ENCODE data around the gene TTYH3. TPM values are rescaled to one million over a fixed set of nuclear protein-coding genes. Genes with fewer than 3 reads are reported as not detected.

Gene TTYH3
- total and polyA plus RNA-seq, 2 donors = 4.4 to 20.4 TPM

DNA sequence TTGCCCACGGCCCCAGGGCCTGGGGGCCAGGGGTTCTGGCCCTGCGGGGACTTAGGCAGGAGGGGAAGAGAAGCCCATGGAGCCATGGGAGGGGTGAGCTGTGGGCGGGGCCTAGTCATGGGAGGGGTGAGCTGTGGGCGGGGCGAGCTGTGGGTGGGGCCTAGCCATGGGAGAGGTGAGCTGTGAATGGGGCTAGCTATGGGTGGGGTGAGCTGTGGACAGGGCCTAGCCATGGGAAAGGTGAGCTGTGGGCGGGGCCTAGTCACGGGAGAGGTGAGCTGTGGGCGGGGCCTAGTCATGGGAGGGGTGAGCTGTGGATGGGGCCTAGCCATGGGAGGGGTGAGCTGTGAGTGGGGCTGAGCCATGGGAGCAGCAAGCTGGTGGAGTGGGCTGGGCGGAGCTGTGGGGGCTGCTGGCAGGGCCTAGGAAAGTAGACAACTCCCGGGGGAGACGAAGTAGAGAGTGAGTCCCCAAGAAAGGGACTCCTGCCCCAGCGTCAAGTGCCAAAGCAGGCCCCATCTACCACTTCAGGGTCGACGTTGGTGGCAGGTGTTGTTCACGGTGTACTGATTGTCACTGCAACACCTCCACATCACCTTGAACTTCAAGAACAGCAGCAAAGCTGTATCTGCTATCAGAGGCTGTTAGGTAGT, 19.2 kb upstream of the TTYH3 start:
- no peaks in the 10 kb centered on the region for H3K36me3 ChIP-seq (ENCODE audit: control insufficient read depth in 2 of 2, insufficient read depth in 2 of 2, low read length in 1 of 2)
- 96% methylated on average over 13 of the region's 15 CpGs for WGBS
- no peak overlapping the region for H3K4me3 ChIP-seq (ENCODE audit: low read length in 2 of 2)
- H3K4me1 ChIP-seq (ENCODE audit: control insufficient read depth in 2 of 2, insufficient read depth in 2 of 2, low read length in 2 of 2) = peaks cover 0 to 36% of the 10 kb centered on the region in 2 donors
- H3K27me3 ChIP-seq (ENCODE audit: control insufficient read depth in 2 of 2, insufficient read depth in 1 of 2, low read length in 1 of 2) = no peaks in the 10 kb centered on the region
- no peak overlapping the region for H3K27ac ChIP-seq (ENCODE audit: low read depth in 1 of 2, low read length in 1 of 2)
- H3K9me3 ChIP-seq (ENCODE audit: control insufficient read depth in 2 of 2, insufficient read depth in 1 of 2, low read length in 1 of 2) = no peaks in the 10 kb centered on the region
- DNase-seq (ENCODE audit: low read depth in 6 of 9, low spot score in 9 of 9) = no peak

DNA sequence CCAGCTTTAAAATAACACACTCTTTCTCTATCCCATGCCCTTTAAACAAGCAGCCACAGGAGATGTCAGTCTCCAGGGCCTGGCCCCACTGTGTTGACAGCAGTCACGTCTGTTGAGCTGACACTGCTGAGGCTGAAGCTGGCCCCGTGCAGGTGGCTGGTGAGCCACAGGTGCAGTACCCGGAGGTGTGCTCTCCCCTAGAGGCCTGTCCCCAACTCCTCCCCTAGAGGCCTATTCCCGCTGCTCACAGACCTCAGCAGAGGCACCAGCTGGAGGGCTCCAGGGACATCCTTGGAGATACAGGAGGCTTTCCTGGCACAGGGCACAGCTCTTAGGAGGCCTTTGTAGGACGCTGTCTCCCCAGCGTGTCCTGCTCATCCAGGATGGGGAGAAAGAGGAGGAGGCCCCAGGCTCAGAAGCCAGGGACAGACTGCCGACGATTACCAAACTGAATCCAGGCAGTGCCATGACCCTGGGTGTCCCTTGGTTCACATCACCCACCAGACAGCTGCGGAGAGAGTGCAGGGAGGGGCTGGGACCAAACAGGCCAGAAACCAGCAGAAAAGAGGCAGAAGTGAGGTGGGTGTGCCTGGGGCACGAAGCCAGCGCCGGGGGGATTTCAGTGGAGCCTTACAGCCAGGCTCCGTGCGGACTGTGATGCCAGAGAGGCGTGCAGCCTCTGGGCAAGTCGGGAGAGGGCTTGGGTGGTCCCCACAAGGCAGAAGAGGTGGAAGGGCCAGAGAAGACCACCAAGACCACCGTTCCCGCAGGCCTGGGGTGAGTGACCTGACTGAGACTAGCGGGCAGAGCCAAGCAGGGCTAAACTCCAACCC, 18.5 kb upstream of the TTYH3 start:
- WGBS = 93% methylated on average over 19 of the region's 19 CpGs
- no peak overlapping the region for H3K27ac ChIP-seq (ENCODE audit: low read depth in 1 of 2, low read length in 1 of 2)

DNA sequence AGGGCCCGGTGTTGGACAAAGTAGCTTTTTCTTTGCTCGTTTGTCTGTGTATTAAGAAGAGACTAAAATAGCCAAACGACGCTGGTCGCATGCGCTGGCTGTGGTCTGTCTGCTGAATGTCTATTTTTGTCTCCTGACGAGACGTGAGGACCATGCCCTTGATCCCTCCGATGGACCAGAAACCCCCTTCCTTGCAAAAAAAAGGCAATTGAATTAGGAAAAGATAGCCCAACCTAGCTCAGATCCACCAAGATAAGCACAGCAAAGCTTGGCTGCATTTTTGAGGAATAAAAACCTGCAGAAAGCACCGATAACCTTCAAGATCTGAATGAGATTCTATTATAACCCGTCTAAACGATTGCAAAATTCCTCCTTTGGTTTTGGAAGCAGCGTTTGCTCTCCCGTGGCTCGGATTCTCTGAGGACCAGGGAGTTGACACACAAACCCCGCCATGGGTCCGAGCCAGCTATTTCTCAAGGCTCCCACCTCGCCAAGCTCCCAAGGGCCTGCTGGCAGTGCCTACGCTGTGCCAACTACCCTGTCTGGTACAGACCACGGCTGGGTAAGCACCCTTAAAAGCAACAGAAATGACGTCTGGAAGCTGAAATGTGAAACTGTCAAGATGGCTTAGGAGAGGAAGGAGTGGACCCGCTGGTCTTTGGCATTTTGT, 17.7 kb upstream of the TTYH3 start:
- no peak for DNase-seq (ENCODE audit: low read depth in 6 of 9, low spot score in 9 of 9)
- Histone ChIP-seq H3K27me3 (ENCODE audit: control insufficient read depth in 2 of 2, insufficient read depth in 1 of 2, low read length in 1 of 2) (no peaks in the 10 kb centered on the region), H3K36me3 (ENCODE audit: control insufficient read depth in 2 of 2, insufficient read depth in 2 of 2, low read length in 1 of 2) (no peaks in the 10 kb centered on the region), H3K9me3 (ENCODE audit: control insufficient read depth in 2 of 2, insufficient read depth in 1 of 2, low read length in 1 of 2) (no peaks in the 10 kb centered on the region), H3K27ac (ENCODE audit: low read depth in 1 of 2, low read length in 1 of 2) (no peak overlapping the region), H3K4me3 (ENCODE audit: low read length in 2 of 2) (no peak overlapping the region), H3K4me1 (ENCODE audit: control insufficient read depth in 2 of 2, insufficient read depth in 2 of 2, low read length in 2 of 2) (peaks cover 0 to 26% of the 10 kb centered on the region in 2 donors)
- WGBS = 89% methylated on average over 22 of the region's 22 CpGs

More for the DNA sequence above, 18.5 kb upstream of the TTYH3 start:
- H3K36me3 ChIP-seq (ENCODE audit: control insufficient read depth in 2 of 2, insufficient read depth in 2 of 2, low read length in 1 of 2) = no peaks in the 10 kb centered on the region
- H3K4me3 ChIP-seq (ENCODE audit: low read length in 2 of 2) = no peak overlapping the region
- no peak for DNase-seq (ENCODE audit: low read depth in 6 of 9, low spot score in 9 of 9)
- H3K9me3 ChIP-seq (ENCODE audit: control insufficient read depth in 2 of 2, insufficient read depth in 1 of 2, low read length in 1 of 2) = no peaks in the 10 kb centered on the region
- H3K4me1 ChIP-seq (ENCODE audit: control insufficient read depth in 2 of 2, insufficient read depth in 2 of 2, low read length in 2 of 2) = peaks cover 0 to 33% of the 10 kb centered on the region in 2 donors
- no peaks in the 10 kb centered on the region for H3K27me3 ChIP-seq (ENCODE audit: control insufficient read depth in 2 of 2, insufficient read depth in 1 of 2, low read length in 1 of 2)

DNA sequence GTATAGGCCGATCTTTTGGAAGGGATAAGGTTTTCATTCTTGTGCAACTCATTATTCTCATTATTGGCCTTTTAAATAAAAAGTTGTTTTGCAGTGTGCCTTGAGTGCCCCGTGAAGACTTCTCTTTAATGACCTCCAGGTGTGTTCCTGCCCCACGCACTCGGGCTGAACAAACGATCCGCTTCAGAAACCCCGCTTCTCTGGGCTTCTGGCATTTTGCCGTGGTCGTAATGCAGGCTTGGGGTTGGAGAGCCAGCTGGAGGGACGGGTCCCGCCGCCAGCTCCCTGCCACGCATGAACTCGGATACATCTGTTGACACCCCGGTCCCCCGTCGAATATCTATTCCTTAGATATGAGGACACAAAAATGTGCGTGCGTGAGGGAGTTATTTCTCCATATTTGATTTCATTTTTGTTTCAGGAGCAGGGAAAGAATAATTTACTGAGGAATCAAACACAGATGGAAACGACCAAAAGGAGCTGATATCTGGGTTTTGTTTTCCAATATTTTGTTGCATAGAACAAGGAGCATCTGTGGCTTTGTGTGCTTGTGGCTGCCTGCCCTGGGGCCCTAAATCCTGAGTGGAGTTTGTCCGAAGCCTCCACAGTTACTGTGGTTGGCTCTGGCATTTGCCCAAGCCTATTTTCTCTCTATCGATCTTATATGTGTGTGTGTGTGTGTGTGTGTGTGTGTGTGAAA, 17.0 kb upstream of the TTYH3 start:
- no peak for DNase-seq (ENCODE audit: low read depth in 6 of 9, low spot score in 9 of 9)

DNA sequence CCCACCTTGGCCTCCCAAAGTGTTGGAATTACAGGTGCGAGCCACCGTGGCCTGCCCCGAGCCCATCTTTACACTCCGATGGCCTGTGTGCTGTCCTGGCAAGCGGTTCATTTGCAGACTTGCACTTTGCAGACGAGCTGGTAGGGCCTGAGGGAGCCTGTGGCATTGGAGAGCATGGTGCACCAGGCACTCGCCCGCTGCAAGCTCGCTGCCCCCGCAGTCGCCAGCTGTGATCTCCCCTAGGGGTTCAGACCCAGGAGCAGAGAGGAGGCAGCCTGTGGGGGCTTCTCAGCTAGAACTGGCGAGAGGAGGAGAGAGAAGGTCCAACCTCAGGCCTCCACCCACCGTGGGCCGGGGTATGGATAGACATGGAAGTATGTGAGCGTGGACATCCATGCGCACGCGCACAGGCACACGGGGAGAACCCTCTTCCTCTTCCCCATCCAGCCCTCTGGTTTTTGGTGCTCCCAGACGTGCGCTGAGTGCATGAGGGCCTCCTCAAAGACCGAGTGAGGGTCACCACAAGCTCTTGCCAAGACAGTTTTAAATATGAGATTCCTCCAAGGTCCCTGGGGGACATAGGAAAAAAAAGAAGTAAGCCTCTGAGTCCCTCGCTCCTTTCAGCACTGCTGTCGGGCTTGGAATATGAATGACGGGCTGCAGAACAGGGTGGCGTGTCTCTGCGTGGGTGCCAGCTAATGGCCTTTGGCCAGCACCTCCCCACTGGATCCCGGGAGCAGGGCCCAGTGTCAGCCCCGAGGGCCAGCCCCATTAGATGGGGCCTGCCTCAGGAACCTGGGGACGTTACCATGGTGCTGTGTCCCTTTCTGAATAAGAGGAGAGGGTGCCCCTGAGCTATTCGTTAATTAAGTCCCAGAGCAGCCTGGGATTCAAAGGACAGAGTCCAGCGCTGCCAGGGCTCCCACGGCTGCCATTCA, 15.1 kb upstream of the TTYH3 start:
- H3K27ac ChIP-seq (ENCODE audit: low read depth in 1 of 2, low read length in 1 of 2) = no peak overlapping the region
- H3K4me3 ChIP-seq (ENCODE audit: low read length in 2 of 2) = no peak overlapping the region
- no peaks in the 10 kb centered on the region for H3K27me3 ChIP-seq (ENCODE audit: control insufficient read depth in 2 of 2, insufficient read depth in 1 of 2, low read length in 1 of 2)
- no peaks in the 10 kb centered on the region for H3K9me3 ChIP-seq (ENCODE audit: control insufficient read depth in 2 of 2, insufficient read depth in 1 of 2, low read length in 1 of 2)
- 97% methylated on average over 33 of the region's 33 CpGs for WGBS
- H3K36me3 ChIP-seq (ENCODE audit: control insufficient read depth in 2 of 2, insufficient read depth in 2 of 2, low read length in 1 of 2) = no peaks in the 10 kb centered on the region
- peaks cover 0 to 23% of the 10 kb centered on the region in 2 donors for H3K4me1 ChIP-seq (ENCODE audit: control insufficient read depth in 2 of 2, insufficient read depth in 2 of 2, low read length in 2 of 2)
- DNase-seq (ENCODE audit: low read depth in 6 of 9, low spot score in 9 of 9) = no peak

More for the DNA sequence above, 17.0 kb upstream of the TTYH3 start:
- H3K27ac ChIP-seq (ENCODE audit: low read depth in 1 of 2, low read length in 1 of 2) = no peak overlapping the region
- H3K9me3 ChIP-seq (ENCODE audit: control insufficient read depth in 2 of 2, insufficient read depth in 1 of 2, low read length in 1 of 2) = no peaks in the 10 kb centered on the region
- 92% methylated on average over 22 of the region's 22 CpGs for WGBS
- H3K4me1 ChIP-seq (ENCODE audit: control insufficient read depth in 2 of 2, insufficient read depth in 2 of 2, low read length in 2 of 2) = peaks cover 0 to 22% of the 10 kb centered on the region in 2 donors
- H3K4me3 ChIP-seq (ENCODE audit: low read length in 2 of 2) = no peak overlapping the region
- no peaks in the 10 kb centered on the region for H3K36me3 ChIP-seq (ENCODE audit: control insufficient read depth in 2 of 2, insufficient read depth in 2 of 2, low read length in 1 of 2)
- H3K27me3 ChIP-seq (ENCODE audit: control insufficient read depth in 2 of 2, insufficient read depth in 1 of 2, low read length in 1 of 2) = no peaks in the 10 kb centered on the region

DNA sequence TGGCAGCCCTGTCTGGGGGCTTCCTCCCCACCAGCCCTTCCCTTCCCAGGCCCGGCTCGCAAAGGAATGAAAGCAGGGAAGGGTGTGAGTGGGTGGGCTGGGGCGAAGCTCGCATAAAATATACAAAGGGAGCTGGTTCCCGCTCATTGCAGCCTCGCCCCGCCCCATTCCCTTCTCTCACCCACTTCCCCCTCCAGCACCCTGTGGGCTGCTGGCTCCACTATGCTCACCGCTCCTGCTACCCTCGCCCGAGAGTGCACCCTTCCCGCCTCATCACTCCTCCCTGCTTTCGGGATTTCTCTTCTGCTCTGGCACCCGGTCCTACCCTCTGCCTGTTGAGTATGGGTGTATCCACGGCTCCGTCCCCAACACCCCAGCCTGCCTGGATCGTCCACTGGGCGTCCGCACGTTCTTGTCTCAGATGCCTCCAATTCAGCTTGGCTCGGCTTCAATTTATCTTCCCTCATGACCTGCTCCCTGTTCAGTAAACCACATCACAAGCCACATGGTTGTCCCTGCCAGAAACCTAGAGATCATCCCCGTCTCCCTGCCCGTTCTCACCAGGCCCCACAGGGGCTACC, 14.4 kb upstream of the TTYH3 start:
- no peak for DNase-seq (ENCODE audit: low read depth in 6 of 9, low spot score in 9 of 9)
- H3K4me1 ChIP-seq (ENCODE audit: control insufficient read depth in 2 of 2, insufficient read depth in 2 of 2, low read length in 2 of 2) = peaks cover 0 to 29% of the 10 kb centered on the region in 2 donors
- H3K27ac ChIP-seq (ENCODE audit: low read depth in 1 of 2, low read length in 1 of 2) = no peak overlapping the region
- no peak overlapping the region for H3K4me3 ChIP-seq (ENCODE audit: low read length in 2 of 2)
- H3K27me3 ChIP-seq (ENCODE audit: control insufficient read depth in 2 of 2, insufficient read depth in 1 of 2, low read length in 1 of 2) = no peaks in the 10 kb centered on the region
- 90% methylated on average over 22 of the region's 22 CpGs for WGBS
- no peaks in the 10 kb centered on the region for H3K36me3 ChIP-seq (ENCODE audit: control insufficient read depth in 2 of 2, insufficient read depth in 2 of 2, low read length in 1 of 2)
- H3K9me3 ChIP-seq (ENCODE audit: control insufficient read depth in 2 of 2, insufficient read depth in 1 of 2, low read length in 1 of 2) = no peaks in the 10 kb centered on the region

DNA sequence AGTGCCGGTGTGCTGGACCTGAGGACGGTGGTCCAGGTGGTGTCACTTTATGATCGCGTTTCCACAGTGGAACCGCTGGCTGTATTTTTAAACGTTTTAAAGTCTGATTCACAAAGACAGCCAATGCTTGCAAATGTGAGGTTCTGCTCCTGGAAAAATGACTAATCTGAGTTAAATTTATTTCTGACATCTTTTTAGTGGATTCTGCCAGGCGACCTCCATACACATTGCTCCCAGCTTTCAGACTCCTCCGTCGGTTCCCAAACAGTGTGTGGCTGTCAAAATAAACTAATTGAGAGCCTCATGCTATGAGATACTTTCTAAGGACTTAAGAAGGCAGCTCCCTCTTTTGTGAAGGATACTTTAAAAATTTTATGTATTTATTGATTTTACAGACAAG, 12.7 kb upstream of the TTYH3 start:
- no peaks in the 10 kb centered on the region for H3K27me3 ChIP-seq (ENCODE audit: control insufficient read depth in 2 of 2, insufficient read depth in 1 of 2, low read length in 1 of 2)
- DNase-seq (ENCODE audit: low read depth in 6 of 9, low spot score in 9 of 9) = no peak
- 89% methylated on average over 9 of the region's 9 CpGs for WGBS

More for the DNA sequence above, 12.7 kb upstream of the TTYH3 start:
- Histone ChIP-seq H3K4me1 (ENCODE audit: control insufficient read depth in 2 of 2, insufficient read depth in 2 of 2, low read length in 2 of 2) (peaks cover 0 to 15% of the 10 kb centered on the region in 2 donors), H3K9me3 (ENCODE audit: control insufficient read depth in 2 of 2, insufficient read depth in 1 of 2, low read length in 1 of 2) (no peaks in the 10 kb centered on the region), H3K27ac (ENCODE audit: low read depth in 1 of 2, low read length in 1 of 2) (no peak overlapping the region), H3K36me3 (ENCODE audit: control insufficient read depth in 2 of 2, insufficient read depth in 2 of 2, low read length in 1 of 2) (no peaks in the 10 kb centered on the region), H3K4me3 (ENCODE audit: low read length in 2 of 2) (no peak overlapping the region)

Data from thymus (tissue), 11 donors.